IPS DF 6.9 (cell line): ENCODE results near the gene OR10A2.
"Not testable (repeated sequence)": the region's sequence is repeated elsewhere in the genome, so short reads cannot be mapped to it uniquely, and the experiment has no call there.

Experiments
- DNase-seq: peaks from one replicate; pipeline ENCODE4 v3.0.0-alpha.2; 2013; ENCODE audit warnings: low read depth, low spot score
- H3K27ac ChIP-seq: one replicate; pipeline ENCODE4 v1.5.1; 2013; ENCODE audit warnings: low read length, control low read depth
- H3K27me3 ChIP-seq: 2 replicates; pipeline ENCODE4 v1.6.1; 2013; ENCODE audit warnings: mild to moderate bottlenecking, low read length; ENCODE audit not compliant: control insufficient read depth, insufficient read depth
- H3K36me3 ChIP-seq: 2 replicates; pipeline ENCODE4 v1.6.1; 2013; ENCODE audit warnings: low read length; ENCODE audit not compliant: control insufficient read depth, insufficient read depth
- H3K4me1 ChIP-seq: 2 replicates; pipeline ENCODE4 v1.6.1; 2013; ENCODE audit warnings: low read length; ENCODE audit not compliant: control insufficient read depth, insufficient read depth
- H3K4me3 ChIP-seq: 2 replicates; pipeline ENCODE4 v1.5.1; 2013; ENCODE audit warnings: mild to moderate bottlenecking, low read length
- H3K9me3 ChIP-seq: 2 replicates; pipeline ENCODE4 v1.6.1; 2013; ENCODE audit warnings: low read length, inconsistent platforms; ENCODE audit not compliant: control insufficient read depth, insufficient read depth
- WGBS: extraction: QIAGEN DNeasy Blood & Tissue Kit; methylation state at CpG from one replicate; pipeline ENCODE4 v1.1.7; 2013; ENCODE audit warnings: mixed read lengths, missing lambda C conversion rate; ENCODE audit not compliant: insufficient read length, insufficient coverage; 5-methylcytosine and 5-hydroxymethylcytosine counted together

The OR10A2 gene

DNA sequence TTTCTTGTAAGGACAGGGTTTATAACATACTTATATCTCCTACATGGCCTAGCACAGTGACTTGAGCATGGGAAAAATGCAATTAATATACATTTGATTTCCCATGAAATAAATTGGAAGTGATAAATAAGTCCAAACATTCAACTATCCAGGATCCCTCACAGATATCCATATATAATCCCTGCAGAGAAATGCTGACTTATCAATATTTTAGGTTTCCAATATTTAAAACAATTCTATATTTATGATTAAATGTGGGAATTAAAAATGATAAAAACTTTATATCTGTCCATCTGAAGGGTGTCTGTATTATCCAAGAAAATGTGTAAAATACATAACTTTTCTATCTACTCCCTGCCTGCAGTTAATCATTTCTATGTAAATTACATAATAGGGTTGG, 19.9 kb downstream of the OR10A2 start:
- Histone ChIP-seq H3K36me3 (no peaks in the 10 kb centered on the region), H3K4me3 (no peak overlapping the region), H3K4me1 (no peaks in the 10 kb centered on the region), H3K27ac (no peak overlapping the region), H3K9me3 (no peaks in the 10 kb centered on the region), H3K27me3 (no peaks in the 10 kb centered on the region)
- DNase-seq: no peak

DNA sequence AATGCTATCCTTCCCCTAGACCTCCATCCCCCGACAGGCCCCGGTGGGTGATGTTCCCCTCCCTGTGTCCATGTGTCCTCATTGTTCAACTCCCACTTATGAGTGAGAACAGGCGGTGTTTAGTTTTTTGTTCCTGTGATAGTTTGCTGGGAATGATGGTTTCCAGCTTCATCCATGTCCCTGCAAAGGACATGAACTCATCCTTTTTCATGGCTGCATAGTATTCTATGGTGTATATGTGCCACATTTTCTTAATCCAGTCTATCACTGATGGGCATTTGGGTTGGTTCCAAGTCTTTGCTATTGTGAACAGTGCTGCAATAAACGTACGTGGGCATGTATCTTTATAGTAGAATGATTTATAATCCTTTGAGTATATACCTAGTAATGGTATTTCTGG, 24.9 kb downstream of the OR10A2 start:
- not testable (repeated sequence) for H3K4me1 ChIP-seq, H3K27me3 ChIP-seq, DNase-seq, H3K27ac ChIP-seq, H3K4me3 ChIP-seq, H3K9me3 ChIP-seq, H3K36me3 ChIP-seq
- WGBS: no CpG with 5 or more reads among the region's 5 CpGs

GRCh38 chr11:6888830-6889229, 26.0 kb downstream of the OR10A2 start:
- no CpG with 5 or more reads among the region's 4 CpGs for WGBS
- no peak for DNase-seq
- no peak overlapping the region for H3K4me3 ChIP-seq

GRCh38 chr11:6889835-6890234, 27.0 kb downstream of the OR10A2 start:
- Histone ChIP-seq H3K27me3 (no peaks in the 10 kb centered on the region), H3K27ac (no peak overlapping the region), H3K4me3 (no peak overlapping the region), H3K4me1 (no peaks in the 10 kb centered on the region), H3K36me3 (no peaks in the 10 kb centered on the region), H3K9me3 (no peaks in the 10 kb centered on the region)
- WGBS: no CpG with 5 or more reads among the region's 1 CpG
- DNase-seq: no peak

More at GRCh38 chr11:6888830-6889229, 26.0 kb downstream of the OR10A2 start:
- no peaks in the 10 kb centered on the region for H3K27me3 ChIP-seq
- no peaks in the 10 kb centered on the region for H3K36me3 ChIP-seq
- no peak overlapping the region for H3K27ac ChIP-seq
- no peaks in the 10 kb centered on the region for H3K9me3 ChIP-seq
- no peaks in the 10 kb centered on the region for H3K4me1 ChIP-seq

- Histone ChIP-seq H3K36me3 (no peaks in the 10 kb centered on the region), H3K9me3 (no peaks in the 10 kb centered on the region), H3K4me3 (no peak within 1 kb of the TSS), H3K27ac (no peak within 1 kb of the TSS), H3K4me1 (no peaks in the 10 kb centered on the region), H3K27me3 (no peaks in the 10 kb centered on the region)
- DNase-seq: no peak
- WGBS: no CpG with 5 or more reads among the region's 2 CpGs
These were observed 29.5 kb downstream of the OR10A2 start, which contains the start of gene OR2D2 for GRCh38 chr11:6892400-6892799. Gene OR2D2, minus strand, starts transcription at chr11:6892500. Its CDS starts 0 bp downstream, at chr11:6892500.

- no peak overlapping the region for H3K27ac ChIP-seq
- no peaks in the 10 kb centered on the region for H3K4me1 ChIP-seq
- H3K36me3 ChIP-seq: no peaks in the 10 kb centered on the region
- peak; percentile 1 for DNase-seq
- H3K27me3 ChIP-seq: no peaks in the 10 kb centered on the region
- H3K9me3 ChIP-seq: no peaks in the 10 kb centered on the region
- no peak overlapping the region for H3K4me3 ChIP-seq
These were observed 31.2 kb downstream of the OR10A2 start for GRCh38 chr11:6894097-6894496.

DNA sequence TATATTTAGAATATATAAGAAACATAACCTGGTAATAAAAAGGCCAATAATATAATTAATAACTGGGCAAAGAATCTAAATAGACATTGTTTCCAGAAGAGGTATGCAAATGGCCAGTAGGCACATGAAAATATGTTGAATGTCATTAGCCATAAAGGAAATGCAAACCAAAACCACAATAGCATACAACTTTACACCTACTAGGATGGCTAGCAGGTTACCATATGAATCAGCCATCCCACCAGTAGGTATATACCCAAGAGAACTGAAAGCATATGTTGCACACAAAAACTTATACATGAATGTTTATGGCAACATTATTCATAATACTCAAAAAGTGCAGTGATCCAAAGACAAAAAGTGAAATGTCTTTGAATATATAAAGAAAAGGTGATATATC, 32.2 kb downstream of the OR10A2 start:
- H3K4me1 ChIP-seq: no peaks in the 10 kb centered on the region
- no peaks in the 10 kb centered on the region for H3K9me3 ChIP-seq
- H3K36me3 ChIP-seq: no peaks in the 10 kb centered on the region
- no peaks in the 10 kb centered on the region for H3K27me3 ChIP-seq
- DNase-seq: no peak
- no peak overlapping the region for H3K4me3 ChIP-seq
- no peak overlapping the region for H3K27ac ChIP-seq

- Histone ChIP-seq H3K27me3 (no peaks in the 10 kb centered on the region), H3K4me3 (no peak overlapping the region), H3K4me1 (no peaks in the 10 kb centered on the region), H3K9me3 (no peaks in the 10 kb centered on the region), H3K27ac (no peak overlapping the region), H3K36me3 (no peaks in the 10 kb centered on the region)
- WGBS: no CpG with 5 or more reads among the region's 1 CpG
- DNase-seq: no peak
These were observed 36.1 kb downstream of the OR10A2 start for GRCh38 chr11:6898911-6899310.

- no peaks in the 10 kb centered on the region for H3K9me3 ChIP-seq
- WGBS: no CpG with 5 or more reads among the region's 2 CpGs
These were observed 37.6 kb downstream of the OR10A2 start for GRCh38 chr11:6900327-6900999.

DNA sequence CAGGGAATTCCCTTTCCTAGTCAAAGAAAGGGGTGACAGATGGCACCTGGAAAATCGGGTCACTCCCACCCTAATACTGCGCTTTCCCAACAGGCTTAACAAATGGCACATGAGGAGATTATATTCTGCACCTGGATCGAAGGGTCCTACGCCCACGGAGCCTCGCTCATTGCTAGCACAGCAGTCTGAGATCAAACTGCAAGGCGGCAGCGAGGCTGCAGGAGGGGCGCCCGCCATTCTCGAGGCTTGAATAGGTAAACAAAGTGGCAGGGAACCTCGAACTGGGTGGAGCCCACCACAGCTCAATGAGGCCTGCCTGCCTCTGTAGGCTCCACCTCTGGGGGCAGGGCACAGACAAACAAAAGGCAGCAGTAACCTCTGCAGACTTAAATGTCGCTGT, 41.9 kb downstream of the OR10A2 start:
- not testable (repeated sequence) for H3K9me3 ChIP-seq, H3K4me3 ChIP-seq, H3K27me3 ChIP-seq, H3K27ac ChIP-seq, DNase-seq, H3K4me1 ChIP-seq, H3K36me3 ChIP-seq
- no CpG with 5 or more reads among the region's 13 CpGs for WGBS

More at GRCh38 chr11:6900327-6900999, 37.6 kb downstream of the OR10A2 start:
- Histone ChIP-seq H3K4me1 (no peaks in the 10 kb centered on the region), H3K27ac (no peak overlapping the region), H3K4me3 (no peak overlapping the region), H3K36me3 (no peaks in the 10 kb centered on the region), H3K27me3 (no peaks in the 10 kb centered on the region)
- DNase-seq: no peak

DNA sequence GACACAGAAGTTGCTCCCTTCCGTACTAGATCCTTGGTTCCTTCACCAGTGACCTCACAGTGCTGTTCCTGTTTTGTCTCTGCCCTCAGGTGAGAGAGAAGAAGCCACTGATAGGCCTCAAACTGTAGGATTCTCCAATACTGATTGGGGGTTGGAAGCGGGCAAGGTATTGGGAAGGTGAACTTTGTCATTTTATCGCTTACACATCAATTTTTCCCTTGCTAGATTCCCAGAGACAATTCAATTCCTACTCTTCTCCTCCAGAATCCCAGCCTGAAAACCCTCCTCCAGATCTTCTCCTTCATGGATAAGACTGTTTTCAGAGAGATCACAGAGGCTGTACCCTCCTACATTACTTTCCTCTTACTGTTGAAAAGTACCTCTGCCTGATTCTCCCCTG, 48.5 kb downstream of the OR10A2 start:
- no peak overlapping the region for H3K4me3 ChIP-seq
- no peak for DNase-seq
- no peak overlapping the region for H3K27ac ChIP-seq
- H3K4me1 ChIP-seq: no peaks in the 10 kb centered on the region
- WGBS: no CpG with 5 or more reads among the region's 3 CpGs
- no peaks in the 10 kb centered on the region for H3K27me3 ChIP-seq
- H3K9me3 ChIP-seq: no peaks in the 10 kb centered on the region
- H3K36me3 ChIP-seq: no peaks in the 10 kb centered on the region
